GM23338 (cell line): ENCODE measurements around the gene PLCL1. TPM values are rescaled to one million over a fixed set of nuclear protein-coding genes. Genes with fewer than 3 reads are reported as not detected.

ENCODE experiments used
- ATAC-seq: fragments of 200-7000 bp; cut with Tn5 transposase; 3 replicates; pipeline ENCODE4 v1.9.1; 2020
- DNase-seq: peaks from one replicate; pipeline ENCODE4 v3.0.0-alpha.2; 2015; ENCODE audit warnings: low spot score
- H2AFZ ChIP-seq: fragments of 200-600 bp; sonication (generic); 2 replicates; pipeline ENCODE4 v1.8.0; 2016; ENCODE audit warnings: antibody characterized with exemption, mild to moderate bottlenecking, moderate library complexity
- H3F3A ChIP-seq: fragments of 200-600 bp; sonication (generic); replicated peaks from 2 replicates; pipeline ENCODE4 v1.8.0; 2017; ENCODE audit warnings: antibody characterized with exemption, mixed run types, low read depth
- H3K27ac ChIP-seq: fragments of 200-600 bp; sonication (generic); 2 replicates; pipeline ENCODE4 v1.6.1; 2016; ENCODE audit warnings: low read depth
- H3K27me3 ChIP-seq: fragments of 200-600 bp; sonication (generic); 2 replicates; pipeline ENCODE4 v1.8.0; 2016; ENCODE audit warnings: mild to moderate bottlenecking, mixed run types, moderate library complexity; ENCODE audit not compliant: insufficient read depth
- H3K36me3 ChIP-seq: fragments of 200-600 bp; sonication (generic); 2 replicates; pipeline ENCODE4 v1.8.0; 2016; ENCODE audit warnings: mild to moderate bottlenecking; ENCODE audit not compliant: insufficient read depth
- H3K4me1 ChIP-seq: fragments of 200-600 bp; sonication (generic); 2 replicates; pipeline ENCODE4 v1.8.0; 2016; ENCODE audit warnings: mild to moderate bottlenecking, moderate library complexity; ENCODE audit not compliant: insufficient read depth
- H3K4me2 ChIP-seq: fragments of 200-600 bp; sonication (generic); 2 replicates; pipeline ENCODE4 v1.7.1; 2017; ENCODE audit warnings: mixed run types
- H3K4me3 ChIP-seq: fragments of 200-600 bp; sonication (generic); 2 replicates; pipeline ENCODE4 v1.6.1; 2016; ENCODE audit warnings: mixed run types
- H3K79me2 ChIP-seq: fragments of 200-600 bp; sonication (generic); replicated peaks from 2 replicates; pipeline ENCODE4 v1.8.0; 2017; ENCODE audit warnings: mild to moderate bottlenecking; ENCODE audit not compliant: insufficient read depth
- H3K9me2 ChIP-seq: fragments of 200-600 bp; sonication (generic); 2 replicates; pipeline ENCODE4 v1.8.0; 2017; ENCODE audit not compliant: insufficient read depth
- H4K20me1 ChIP-seq: fragments of 200-600 bp; sonication (generic); replicated peaks from 2 replicates; pipeline ENCODE4 v1.8.0; 2017; ENCODE audit warnings: mild to moderate bottlenecking; ENCODE audit not compliant: insufficient read depth
- H3K27ac Mint-ChIP-seq: 2 replicates; pipeline ENCODE4 v1.8.0; 2020; ENCODE audit warnings: inconsistent platforms, mild to moderate bottlenecking, moderate library complexity, mixed read lengths
- H3K27me3 Mint-ChIP-seq: 3 replicates; pipeline ENCODE4 v1.8.0; 2022; ENCODE audit warnings: low read depth, mild to moderate bottlenecking, moderate library complexity, mixed read lengths, inconsistent platforms; ENCODE audit not compliant: insufficient read depth, poor library complexity
- H3K36me3 Mint-ChIP-seq: 3 replicates; pipeline ENCODE4 v1.8.0; 2021; ENCODE audit warnings: low read depth, mild to moderate bottlenecking, inconsistent platforms, moderate library complexity, mixed read lengths
- H3K4me1 Mint-ChIP-seq: 3 replicates; pipeline ENCODE4 v1.8.0; 2020; ENCODE audit warnings: mild to moderate bottlenecking, inconsistent platforms, mixed read lengths
- H3K4me3 Mint-ChIP-seq: 3 replicates; pipeline ENCODE4 v1.8.0; 2021; ENCODE audit warnings: moderate library complexity, mild to moderate bottlenecking, inconsistent platforms, mixed read lengths
- H3K9me3 Mint-ChIP-seq: 3 replicates; pipeline ENCODE4 v1.8.0; 2020; ENCODE audit warnings: moderate library complexity, mild to moderate bottlenecking, inconsistent platforms, mixed read lengths
- CREB1 ChIP-seq: fragments of 250-450 bp; sonication (Bioruptor Pico); IDR thresholded peaks from 2 replicates; pipeline ENCODE4 v1.5.0; 2020; ENCODE audit warnings: low read depth, mild to moderate bottlenecking, moderate library complexity
- EZH2 ChIP-seq: fragments of 200-600 bp; sonication (generic); IDR thresholded peaks from one replicate; pipeline ENCODE4 v1.8.0; 2017; ENCODE audit warnings: antibody characterized with exemption, mild to moderate bottlenecking, low read depth; ENCODE audit not compliant: unreplicated experiment
- EZH2phosphoT487 ChIP-seq: fragments of 200-600 bp; sonication (generic); IDR thresholded peaks from one replicate; pipeline ENCODE4 v1.8.1; 2018; ENCODE audit warnings: antibody characterized with exemption; ENCODE audit not compliant: unreplicated experiment
- JUNB ChIP-seq: IDR thresholded peaks from one replicate; pipeline ENCODE4 v1.6.1; 2016; ENCODE audit warnings: antibody characterized with exemption; ENCODE audit not compliant: unreplicated experiment
- NANOG ChIP-seq: IDR thresholded peaks from 2 replicates; pipeline ENCODE4 v1.6.1; 2016; ENCODE audit warnings: antibody characterized with exemption, borderline replicate concordance
- POLR2AphosphoS5 ChIP-seq: IDR thresholded peaks from 2 replicates; pipeline ENCODE4 v1.6.1; 2016; ENCODE audit warnings: antibody characterized with exemption, low read depth
- REST ChIP-seq: IDR thresholded peaks from one replicate; pipeline ENCODE4 v1.6.1; 2018; ENCODE audit warnings: antibody characterized with exemption; ENCODE audit not compliant: unreplicated experiment
- STAT1 ChIP-seq: IDR thresholded peaks from one replicate; pipeline ENCODE4 v1.6.1; 2016; ENCODE audit warnings: antibody characterized with exemption; ENCODE audit not compliant: unreplicated experiment
- ZNF114 ChIP-seq: fragments of 250-450 bp; sonication (Bioruptor Pico); IDR thresholded peaks from 2 replicates; pipeline ENCODE4 v1.5.0; 2020; ENCODE audit warnings: mild to moderate bottlenecking, moderate library complexity
- ZNF331 ChIP-seq: fragments of 250-450 bp; sonication (Bioruptor Pico); IDR thresholded peaks from 2 replicates; pipeline ENCODE4 v1.5.0; 2020; ENCODE audit warnings: low read depth, mild to moderate bottlenecking, moderate library complexity
- ZNF462 ChIP-seq: fragments of 250-450 bp; sonication (Bioruptor Pico); IDR thresholded peaks from 2 replicates; pipeline ENCODE4 v1.5.0; 2020; ENCODE audit warnings: mild to moderate bottlenecking, moderate library complexity
- polyA plus RNA-seq: library from polyadenylated mRNA; unstranded; fragments of >200 nt; fragmentation: Nextera tagmentation; extraction: Ambion mirVana; gene quantifications from 2 replicates; pipeline ENCODE4 v1.2.1, GENCODE V29; 2016
- total RNA-seq: library from RNA; depleted of rRNA; stranded (reverse); fragments of >200 nt; shearing (Covaris generic); gene quantifications from 2 replicates; pipeline ENCODE4 v1.2.3, GENCODE V29; 2014
- TF ChIP-seq, protein P1 (sequence below): IDR thresholded peaks from 2 replicates; pipeline ENCODE4 v1.6.1; 2016; ENCODE audit warnings: antibody characterized with exemption
- TF ChIP-seq, protein P2 (sequence below), 2 experiments: fragments of 200-600 bp in 1 of 2; sonication (generic) in 1 of 2; conservative IDR thresholded peaks; 2 replicates each; pipeline versions ENCODE4 v1.5.1 to v1.6.1; 2016 to 2017; ENCODE audit warnings: antibody characterized with exemption in 2 of 2, low read depth in 2 of 2, mild to moderate bottlenecking in 2 of 2, moderate library complexity in 1 of 2

Gene PLCL1
- total and polyA plus RNA-seq, 2 experiments from 2014 or later = not detected

- peaks cover 7% of the 10 kb centered on the region; the same call in 1 of the 2 replicates for H3K9me2 ChIP-seq
- H3K27me3 Mint-ChIP-seq = no peaks in the 10 kb centered on the region
- H3K4me2 ChIP-seq = no peak overlapping the region
- no peaks in the 10 kb centered on the region for H3K27me3 ChIP-seq
- H3K4me1 ChIP-seq = no peaks in the 10 kb centered on the region
- DNase-seq = no peak
- H3K9me3 Mint-ChIP-seq = peaks cover 7% of the 10 kb centered on the region; the same call in 1 of the 3 replicates
- no peaks in the 10 kb centered on the region for H3F3A ChIP-seq
- peaks cover 4% of the 10 kb centered on the region; the same call in 1 of the 3 replicates for H3K36me3 Mint-ChIP-seq
- no peak for ATAC-seq
- H2AFZ ChIP-seq = no peak overlapping the region
- no peak overlapping the region for H3K4me3 Mint-ChIP-seq
- H3K79me2 ChIP-seq = no peaks in the 10 kb centered on the region
- no peaks in the 10 kb centered on the region for H3K36me3 ChIP-seq
- H3K27ac ChIP-seq = no peak overlapping the region
- no peak overlapping the region for H3K4me3 ChIP-seq
- peaks cover 3% of the 10 kb centered on the region; the same call in 1 of the 3 replicates for H3K4me1 Mint-ChIP-seq
- no peak for TF ChIP-seq JUNB
- TF ChIP-seq EZH2phosphoT487 = no peak
- TF ChIP-seq, protein P1, sequence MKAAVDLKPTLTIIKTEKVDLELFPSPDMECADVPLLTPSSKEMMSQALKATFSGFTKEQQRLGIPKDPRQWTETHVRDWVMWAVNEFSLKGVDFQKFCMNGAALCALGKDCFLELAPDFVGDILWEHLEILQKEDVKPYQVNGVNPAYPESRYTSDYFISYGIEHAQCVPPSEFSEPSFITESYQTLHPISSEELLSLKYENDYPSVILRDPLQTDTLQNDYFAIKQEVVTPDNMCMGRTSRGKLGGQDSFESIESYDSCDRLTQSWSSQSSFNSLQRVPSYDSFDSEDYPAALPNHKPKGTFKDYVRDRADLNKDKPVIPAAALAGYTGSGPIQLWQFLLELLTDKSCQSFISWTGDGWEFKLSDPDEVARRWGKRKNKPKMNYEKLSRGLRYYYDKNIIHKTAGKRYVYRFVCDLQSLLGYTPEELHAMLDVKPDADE = no peak
- no peak for TF ChIP-seq STAT1
- no peak for TF ChIP-seq POLR2AphosphoS5
- TF ChIP-seq ZNF331 (CRISPR knock-in tag) = no peak
- no peak for TF ChIP-seq ZNF114 (CRISPR knock-in tag)
- no peak for TF ChIP-seq NANOG
- TF ChIP-seq ZNF462 (CRISPR knock-in tag) = no peak
- TF ChIP-seq CREB1 (CRISPR knock-in tag) = no peak
- no peak for TF ChIP-seq EZH2
- no peak for TF ChIP-seq REST
- TF ChIP-seq, protein P2, sequence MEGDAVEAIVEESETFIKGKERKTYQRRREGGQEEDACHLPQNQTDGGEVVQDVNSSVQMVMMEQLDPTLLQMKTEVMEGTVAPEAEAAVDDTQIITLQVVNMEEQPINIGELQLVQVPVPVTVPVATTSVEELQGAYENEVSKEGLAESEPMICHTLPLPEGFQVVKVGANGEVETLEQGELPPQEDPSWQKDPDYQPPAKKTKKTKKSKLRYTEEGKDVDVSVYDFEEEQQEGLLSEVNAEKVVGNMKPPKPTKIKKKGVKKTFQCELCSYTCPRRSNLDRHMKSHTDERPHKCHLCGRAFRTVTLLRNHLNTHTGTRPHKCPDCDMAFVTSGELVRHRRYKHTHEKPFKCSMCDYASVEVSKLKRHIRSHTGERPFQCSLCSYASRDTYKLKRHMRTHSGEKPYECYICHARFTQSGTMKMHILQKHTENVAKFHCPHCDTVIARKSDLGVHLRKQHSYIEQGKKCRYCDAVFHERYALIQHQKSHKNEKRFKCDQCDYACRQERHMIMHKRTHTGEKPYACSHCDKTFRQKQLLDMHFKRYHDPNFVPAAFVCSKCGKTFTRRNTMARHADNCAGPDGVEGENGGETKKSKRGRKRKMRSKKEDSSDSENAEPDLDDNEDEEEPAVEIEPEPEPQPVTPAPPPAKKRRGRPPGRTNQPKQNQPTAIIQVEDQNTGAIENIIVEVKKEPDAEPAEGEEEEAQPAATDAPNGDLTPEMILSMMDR (conservative IDR thresholded peaks at IDR 0.05; ENCODE audit: low read depth in 2 of 2) = no peak
- no peak overlapping the region for H3K27ac Mint-ChIP-seq
- H4K20me1 ChIP-seq = no peaks in the 10 kb centered on the region
Observed at GRCh38 chr2:197993830-197994229, 189.4 kb downstream of the PLCL1 start.
